ENCODE data around the gene PPP6R3. TPM values are rescaled to one million over a fixed set of nuclear protein-coding genes. Genes with fewer than 3 reads are reported as not detected.

The PPP6R3 gene
- total RNA-seq, 1 experiment from 2014 or later, result 163 TPM

DNA sequence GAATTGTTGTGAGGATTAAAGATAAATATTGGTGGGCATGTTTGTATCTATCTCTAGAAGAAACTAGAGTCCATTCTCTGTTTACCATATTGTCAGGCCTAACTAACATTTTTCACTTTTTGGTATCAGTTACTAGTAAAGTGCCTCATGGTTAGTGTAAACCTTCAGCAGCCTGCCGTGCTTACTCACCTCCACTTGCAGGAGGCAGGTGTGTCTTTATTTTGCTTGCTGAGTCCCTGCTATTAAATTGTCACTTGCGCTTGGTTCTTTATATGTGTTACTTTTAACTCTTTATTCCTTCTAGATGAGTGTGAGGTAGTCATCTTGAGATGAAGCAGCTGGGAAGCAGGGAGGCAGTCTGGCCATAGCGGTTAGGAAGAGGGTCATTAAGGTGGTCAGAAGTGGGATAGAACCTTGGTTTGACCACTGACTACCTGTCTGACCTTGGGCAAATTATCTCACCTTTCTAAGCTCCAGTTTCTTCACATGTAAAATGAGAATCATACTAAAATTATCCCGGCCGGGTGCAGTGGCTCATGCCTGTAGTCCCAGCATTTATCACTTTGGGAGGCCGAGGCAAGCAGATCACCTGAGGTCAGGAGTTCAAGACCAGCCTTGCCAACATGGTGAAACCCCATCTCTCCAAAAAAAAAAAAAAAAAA is 21.2 kb downstream of the PPP6R3 start:
- BruUV-seq (replicated peaks), result TSS peak; percentile 21
- H3K27me3 ChIP-seq (ENCODE audit: control insufficient read depth, insufficient read depth, low read length), result no peaks in the 10 kb centered on the region
- no peak overlapping the region for H3K4me3 ChIP-seq (ENCODE audit: low read depth in 2 of 2, low read length in 2 of 2)
- peaks cover 12% of the 10 kb centered on the region for H3K4me1 ChIP-seq (ENCODE audit: control insufficient read depth, insufficient read depth, low read length)
- TF ChIP-seq, protein P1, sequence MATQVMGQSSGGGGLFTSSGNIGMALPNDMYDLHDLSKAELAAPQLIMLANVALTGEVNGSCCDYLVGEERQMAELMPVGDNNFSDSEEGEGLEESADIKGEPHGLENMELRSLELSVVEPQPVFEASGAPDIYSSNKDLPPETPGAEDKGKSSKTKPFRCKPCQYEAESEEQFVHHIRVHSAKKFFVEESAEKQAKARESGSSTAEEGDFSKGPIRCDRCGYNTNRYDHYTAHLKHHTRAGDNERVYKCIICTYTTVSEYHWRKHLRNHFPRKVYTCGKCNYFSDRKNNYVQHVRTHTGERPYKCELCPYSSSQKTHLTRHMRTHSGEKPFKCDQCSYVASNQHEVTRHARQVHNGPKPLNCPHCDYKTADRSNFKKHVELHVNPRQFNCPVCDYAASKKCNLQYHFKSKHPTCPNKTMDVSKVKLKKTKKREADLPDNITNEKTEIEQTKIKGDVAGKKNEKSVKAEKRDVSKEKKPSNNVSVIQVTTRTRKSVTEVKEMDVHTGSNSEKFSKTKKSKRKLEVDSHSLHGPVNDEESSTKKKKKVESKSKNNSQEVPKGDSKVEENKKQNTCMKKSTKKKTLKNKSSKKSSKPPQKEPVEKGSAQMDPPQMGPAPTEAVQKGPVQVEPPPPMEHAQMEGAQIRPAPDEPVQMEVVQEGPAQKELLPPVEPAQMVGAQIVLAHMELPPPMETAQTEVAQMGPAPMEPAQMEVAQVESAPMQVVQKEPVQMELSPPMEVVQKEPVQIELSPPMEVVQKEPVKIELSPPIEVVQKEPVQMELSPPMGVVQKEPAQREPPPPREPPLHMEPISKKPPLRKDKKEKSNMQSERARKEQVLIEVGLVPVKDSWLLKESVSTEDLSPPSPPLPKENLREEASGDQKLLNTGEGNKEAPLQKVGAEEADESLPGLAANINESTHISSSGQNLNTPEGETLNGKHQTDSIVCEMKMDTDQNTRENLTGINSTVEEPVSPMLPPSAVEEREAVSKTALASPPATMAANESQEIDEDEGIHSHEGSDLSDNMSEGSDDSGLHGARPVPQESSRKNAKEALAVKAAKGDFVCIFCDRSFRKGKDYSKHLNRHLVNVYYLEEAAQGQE (IDR thresholded peaks at IDR 0.05; ENCODE audit: insufficient read depth in 1 of 2, low read depth in 2 of 2, low read length in 1 of 2), result no peak
- TF ChIP-seq SIN3A (IDR thresholded peaks at IDR 0.05; ENCODE audit: borderline replicate concordance, insufficient read depth, low read depth, low read length) (no peak), POLR2AphosphoS5 (IDR thresholded peaks at IDR 0.05; ENCODE audit: low read depth, low read length) (no peak), TCF7L2 (IDR thresholded peaks at IDR 0.05; ENCODE audit: low read depth, low read length) (no peak)
- TF ChIP-seq, protein P2, sequence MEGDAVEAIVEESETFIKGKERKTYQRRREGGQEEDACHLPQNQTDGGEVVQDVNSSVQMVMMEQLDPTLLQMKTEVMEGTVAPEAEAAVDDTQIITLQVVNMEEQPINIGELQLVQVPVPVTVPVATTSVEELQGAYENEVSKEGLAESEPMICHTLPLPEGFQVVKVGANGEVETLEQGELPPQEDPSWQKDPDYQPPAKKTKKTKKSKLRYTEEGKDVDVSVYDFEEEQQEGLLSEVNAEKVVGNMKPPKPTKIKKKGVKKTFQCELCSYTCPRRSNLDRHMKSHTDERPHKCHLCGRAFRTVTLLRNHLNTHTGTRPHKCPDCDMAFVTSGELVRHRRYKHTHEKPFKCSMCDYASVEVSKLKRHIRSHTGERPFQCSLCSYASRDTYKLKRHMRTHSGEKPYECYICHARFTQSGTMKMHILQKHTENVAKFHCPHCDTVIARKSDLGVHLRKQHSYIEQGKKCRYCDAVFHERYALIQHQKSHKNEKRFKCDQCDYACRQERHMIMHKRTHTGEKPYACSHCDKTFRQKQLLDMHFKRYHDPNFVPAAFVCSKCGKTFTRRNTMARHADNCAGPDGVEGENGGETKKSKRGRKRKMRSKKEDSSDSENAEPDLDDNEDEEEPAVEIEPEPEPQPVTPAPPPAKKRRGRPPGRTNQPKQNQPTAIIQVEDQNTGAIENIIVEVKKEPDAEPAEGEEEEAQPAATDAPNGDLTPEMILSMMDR (IDR thresholded peaks at IDR 0.05), result no peak
- in situ Hi-C loops (cut with HindIII; ENCODE audit: low pct_unique_long_range_greater_than_20kb, low sequenced_read_pairs), result no loop called here
- no peaks in the 10 kb centered on the region for H3K9me3 ChIP-seq (ENCODE audit: control insufficient read depth, insufficient read depth, low read depth, low read length)
- DNase-seq (ENCODE audit: low read depth, low spot score) (no peak), ATAC-seq (peak; percentile 31; the same call in 1 of the 2 replicates)
- intact Hi-C loops (cut with micrococcal nuclease; ENCODE audit: unreplicated experiment), result no loop called here
- no peaks in the 10 kb centered on the region for H3K36me3 ChIP-seq (ENCODE audit: control insufficient read depth, insufficient read depth, low read length)
- CTCF ChIA-PET, result no interaction called here
- H3K27ac ChIP-seq (ENCODE audit: low read length), result no peak overlapping the region
- POLR2A ChIA-PET, result interaction anchor here (0.7 kb wide), 2 partner anchors 12 to 14 kb away, joined by 9 to 13 read pairs; no protein-coding TSS in a partner anchor

DNA sequence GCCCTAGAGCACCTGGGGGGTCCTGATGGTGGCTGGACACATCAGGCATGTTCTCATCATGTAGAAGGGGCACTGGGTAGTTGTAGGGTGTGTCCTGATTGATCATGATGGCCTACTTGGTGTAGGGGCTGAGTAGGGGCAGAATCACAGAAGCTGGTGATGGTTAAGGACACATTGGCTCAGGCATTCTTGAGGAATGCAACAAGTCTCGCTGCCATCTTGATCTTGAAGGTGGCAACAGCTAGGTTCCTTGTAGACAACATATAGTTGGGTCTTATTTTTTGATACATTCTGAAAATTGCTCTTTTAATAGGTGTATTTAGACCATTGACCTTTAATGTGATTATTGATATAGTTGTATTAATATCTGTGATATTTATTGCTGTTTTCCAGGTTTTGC is 28.1 kb downstream of the PPP6R3 start:
- no peaks in the 10 kb centered on the region for H3K36me3 ChIP-seq (ENCODE audit: control insufficient read depth, insufficient read depth, low read length)
- in situ Hi-C loops (cut with HindIII; ENCODE audit: low pct_unique_long_range_greater_than_20kb, low sequenced_read_pairs) (no loop called here), intact Hi-C loops (cut with micrococcal nuclease; ENCODE audit: unreplicated experiment) (no loop called here)
- CTCF ChIA-PET, result interaction anchor here (0.7 to 1.0 kb wide), 2 partner anchors 12 to 95 kb away, joined by 3 to 4 read pairs; no protein-coding TSS in a partner anchor
- no peaks in the 10 kb centered on the region for H3K27me3 ChIP-seq (ENCODE audit: control insufficient read depth, insufficient read depth, low read length)
- BruUV-seq (replicated peaks), result no TSS peak
- POLR2A ChIA-PET, result interaction anchor here (0.7 kb wide), 1 partner anchor 189 kb away, joined by 6 read pairs; no protein-coding TSS in a partner anchor
- H3K9me3 ChIP-seq (ENCODE audit: control insufficient read depth, insufficient read depth, low read depth, low read length), result no peaks in the 10 kb centered on the region
- TF ChIP-seq, protein P1 (IDR thresholded peaks at IDR 0.05; ENCODE audit: insufficient read depth in 1 of 2, low read depth in 2 of 2, low read length in 1 of 2), result no peak
- DNase-seq (ENCODE audit: low read depth, low spot score) (no peak), ATAC-seq (no peak)
- H3K4me3 ChIP-seq (ENCODE audit: low read depth in 2 of 2, low read length in 2 of 2), result no peak overlapping the region
- H3K27ac ChIP-seq (ENCODE audit: low read length), result no peak overlapping the region
- no peaks in the 10 kb centered on the region for H3K4me1 ChIP-seq (ENCODE audit: control insufficient read depth, insufficient read depth, low read length)

Measured in Panc1 (cell line).